Prostate gland (tissue), 2 donors: Measurements from ENCODE around the gene NID2.

ENCODE experiments used
- POLR2A ChIP-seq: fragments of 450-650 bp; IDR thresholded peaks from one replicate; pipeline ENCODE4 v1.6.1; 2016; ENCODE audit warnings: antibody characterized with exemption, mild to moderate bottlenecking
- TF ChIP-seq, protein P1 (sequence below), 4 experiments: fragments of 200-600 bp in 2 of 4; fragments of 450-650 bp in 2 of 4; sonication (generic) in 2 of 4; IDR thresholded peaks; 1 replicate in 3 of 4; 2 replicates in 1 of 4; pipeline ENCODE4 v1.5.1; 2016 to 2019; ENCODE audit warnings: antibody characterized with exemption in 4 of 4, mild to moderate bottlenecking in 2 of 4, moderate library complexity in 2 of 4

DNA sequence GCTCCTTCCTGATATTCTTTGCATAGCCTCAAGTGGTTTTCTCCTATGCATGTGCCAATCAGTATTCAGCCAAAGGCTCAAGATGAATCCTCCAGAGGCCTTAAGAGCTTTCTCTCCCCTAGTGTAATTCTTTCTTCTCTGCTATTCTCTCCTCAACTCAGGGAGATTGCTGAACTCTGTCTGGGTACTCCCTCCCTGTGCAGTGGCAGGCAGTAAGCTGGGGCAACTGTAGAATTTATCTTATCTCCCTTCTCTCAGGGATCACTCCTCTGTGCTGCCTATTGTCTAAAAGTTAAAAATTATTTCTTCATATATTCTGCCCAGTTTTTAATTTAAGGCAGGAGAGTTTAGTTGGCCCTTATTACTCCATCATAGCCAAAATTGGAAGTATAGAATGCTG lies 108.0 kb downstream of the NID2 start:
- TF ChIP-seq, protein P1, sequence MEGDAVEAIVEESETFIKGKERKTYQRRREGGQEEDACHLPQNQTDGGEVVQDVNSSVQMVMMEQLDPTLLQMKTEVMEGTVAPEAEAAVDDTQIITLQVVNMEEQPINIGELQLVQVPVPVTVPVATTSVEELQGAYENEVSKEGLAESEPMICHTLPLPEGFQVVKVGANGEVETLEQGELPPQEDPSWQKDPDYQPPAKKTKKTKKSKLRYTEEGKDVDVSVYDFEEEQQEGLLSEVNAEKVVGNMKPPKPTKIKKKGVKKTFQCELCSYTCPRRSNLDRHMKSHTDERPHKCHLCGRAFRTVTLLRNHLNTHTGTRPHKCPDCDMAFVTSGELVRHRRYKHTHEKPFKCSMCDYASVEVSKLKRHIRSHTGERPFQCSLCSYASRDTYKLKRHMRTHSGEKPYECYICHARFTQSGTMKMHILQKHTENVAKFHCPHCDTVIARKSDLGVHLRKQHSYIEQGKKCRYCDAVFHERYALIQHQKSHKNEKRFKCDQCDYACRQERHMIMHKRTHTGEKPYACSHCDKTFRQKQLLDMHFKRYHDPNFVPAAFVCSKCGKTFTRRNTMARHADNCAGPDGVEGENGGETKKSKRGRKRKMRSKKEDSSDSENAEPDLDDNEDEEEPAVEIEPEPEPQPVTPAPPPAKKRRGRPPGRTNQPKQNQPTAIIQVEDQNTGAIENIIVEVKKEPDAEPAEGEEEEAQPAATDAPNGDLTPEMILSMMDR (IDR thresholded peaks at IDR 0.05) = no peak
- TF ChIP-seq POLR2A = no peak
